Hepatocyte (in vitro differentiated cells): Measurements from ENCODE around the gene SMARCB1. TPM values are rescaled to one million over a fixed set of nuclear protein-coding genes. Genes with fewer than 3 reads are reported as not detected.

Experiments used
- DNase-seq: peaks from one replicate; pipeline ENCODE4 v3.0.0-alpha.2; 2016; ENCODE audit warnings: low spot score
- H2AFZ ChIP-seq: fragments of 200-600 bp; sonication (generic); 2 replicates; pipeline ENCODE4 v1.6.0; 2016; ENCODE audit warnings: antibody characterized with exemption, mild to moderate bottlenecking
- H3K27ac ChIP-seq: fragments of 200-600 bp; sonication (generic); 2 replicates; pipeline ENCODE4 v1.5.1; 2016; ENCODE audit warnings: mild to moderate bottlenecking
- H3K27me3 ChIP-seq: fragments of 200-600 bp; sonication (generic); 2 replicates; pipeline ENCODE4 v1.6.1; 2016
- H3K36me3 ChIP-seq: fragments of 200-600 bp; sonication (generic); replicated peaks from 2 replicates; pipeline ENCODE4 v1.5.1; 2016; ENCODE audit warnings: low read depth; ENCODE audit not compliant: insufficient read depth
- H3K4me1 ChIP-seq: fragments of 200-600 bp; sonication (generic); 2 replicates; pipeline ENCODE4 v1.5.1; 2016; ENCODE audit warnings: mild to moderate bottlenecking, moderate library complexity; ENCODE audit not compliant: insufficient read depth
- H3K4me2 ChIP-seq: fragments of 200-600 bp; sonication (generic); 2 replicates; pipeline ENCODE4 v1.6.0; 2016
- H3K4me3 ChIP-seq: fragments of 200-600 bp; sonication (generic); 2 replicates; pipeline ENCODE4 v1.5.1; 2016; ENCODE audit warnings: mild to moderate bottlenecking
- H3K79me2 ChIP-seq: fragments of 200-600 bp; sonication (generic); 2 replicates; pipeline ENCODE4 v1.6.0; 2017; ENCODE audit warnings: mild to moderate bottlenecking
- H3K9me2 ChIP-seq: fragments of 200-600 bp; sonication (generic); replicated peaks from 2 replicates; pipeline ENCODE4 v1.6.0; 2017; ENCODE audit warnings: mild to moderate bottlenecking; ENCODE audit not compliant: insufficient read depth
- H3K9me3 ChIP-seq: fragments of 200-600 bp; sonication (generic); 2 replicates; pipeline ENCODE4 v1.5.1; 2016; ENCODE audit warnings: low read depth, mild to moderate bottlenecking
- H4K20me1 ChIP-seq: fragments of 200-600 bp; sonication (generic); 2 replicates; pipeline ENCODE4 v1.6.0; 2016; ENCODE audit warnings: mild to moderate bottlenecking; ENCODE audit not compliant: insufficient read depth, poor library complexity, severe bottlenecking
- EZH2 ChIP-seq: fragments of 200-600 bp; sonication (generic); IDR thresholded peaks from 2 replicates; pipeline ENCODE4 v1.6.1; 2016; ENCODE audit warnings: antibody characterized with exemption, mild to moderate bottlenecking, borderline replicate concordance
- EZH2phosphoT487 ChIP-seq: fragments of 200-600 bp; sonication (generic); IDR thresholded peaks from one replicate; pipeline ENCODE4 v1.6.1; 2018; ENCODE audit warnings: antibody characterized with exemption, mild to moderate bottlenecking, low read depth, moderate library complexity; ENCODE audit not compliant: unreplicated experiment, severe bottlenecking
- WGBS: methylation state at CpG from one replicate; pipeline ENCODE4 v1.1.6; 2016; ENCODE audit warnings: low lambda C conversion rate; ENCODE audit errors: missing lambda C conversion rate; 5-methylcytosine and 5-hydroxymethylcytosine counted together
- polyA plus RNA-seq: library from polyadenylated mRNA; unstranded; fragments of >200 nt; fragmentation: Nextera tagmentation; extraction: Ambion mirVana; gene quantifications from 2 replicates; pipeline ENCODE4 v1.2.1, GENCODE V29; 2016
- total RNA-seq: library from RNA; depleted of rRNA; stranded (reverse); fragments of >200 nt; gene quantifications from 2 replicates; pipeline ENCODE4 v1.2.3, GENCODE V29; 2014
- TF ChIP-seq, protein P1 (sequence below): fragments of 200-600 bp; sonication (generic); IDR thresholded peaks from 2 replicates; pipeline ENCODE4 v1.5.1; 2016; ENCODE audit warnings: antibody characterized with exemption, mild to moderate bottlenecking; ENCODE audit not compliant: poor library complexity

The SMARCB1 gene
- total RNA-seq: 84.3 and 88.2 TPM in 2 replicates
- polyA plus RNA-seq: 103 and 120 TPM in 2 replicates

DNA sequence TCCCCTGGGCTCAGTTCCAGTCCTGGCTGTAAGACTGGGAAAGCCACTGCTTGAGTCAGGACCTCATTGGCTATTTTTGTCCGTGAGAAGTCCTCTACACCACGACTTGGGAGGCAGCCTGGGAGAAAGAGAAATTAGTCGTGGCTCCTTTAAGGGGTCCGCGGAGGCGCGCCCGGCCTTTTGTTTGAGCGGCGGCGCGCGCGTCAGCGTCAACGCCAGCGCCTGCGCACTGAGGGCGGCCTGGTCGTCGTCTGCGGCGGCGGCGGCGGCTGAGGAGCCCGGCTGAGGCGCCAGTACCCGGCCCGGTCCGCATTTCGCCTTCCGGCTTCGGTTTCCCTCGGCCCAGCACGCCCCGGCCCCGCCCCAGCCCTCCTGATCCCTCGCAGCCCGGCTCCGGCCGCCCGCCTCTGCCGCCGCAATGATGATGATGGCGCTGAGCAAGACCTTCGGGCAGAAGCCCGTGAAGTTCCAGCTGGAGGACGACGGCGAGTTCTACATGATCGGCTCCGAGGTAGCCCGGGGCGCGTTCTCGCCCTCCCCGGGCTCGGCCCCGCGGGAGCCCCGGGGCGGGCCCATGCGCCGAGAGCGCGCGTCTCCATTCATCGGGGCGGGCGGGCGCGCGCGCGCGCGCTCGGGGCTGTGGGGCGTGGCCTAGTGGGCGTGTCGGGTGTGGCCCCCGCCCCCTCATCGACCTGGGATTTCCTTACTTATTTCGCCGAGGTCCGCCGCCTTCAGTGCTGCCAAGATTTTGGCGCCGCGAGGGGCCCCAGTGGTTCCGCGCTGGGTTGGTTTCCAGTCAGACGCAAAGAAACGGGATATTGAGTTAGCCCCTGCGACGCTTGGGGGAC lies at the start of gene SMARCB1:
Gene SMARCB1, plus strand, starts transcription at position 215 of the 848 bp plus-strand sequence. Its CDS starts 204 bp downstream, at position 419.
- H3K9me3 ChIP-seq: no peaks in the 10 kb centered on the region
- TF ChIP-seq, protein P1, sequence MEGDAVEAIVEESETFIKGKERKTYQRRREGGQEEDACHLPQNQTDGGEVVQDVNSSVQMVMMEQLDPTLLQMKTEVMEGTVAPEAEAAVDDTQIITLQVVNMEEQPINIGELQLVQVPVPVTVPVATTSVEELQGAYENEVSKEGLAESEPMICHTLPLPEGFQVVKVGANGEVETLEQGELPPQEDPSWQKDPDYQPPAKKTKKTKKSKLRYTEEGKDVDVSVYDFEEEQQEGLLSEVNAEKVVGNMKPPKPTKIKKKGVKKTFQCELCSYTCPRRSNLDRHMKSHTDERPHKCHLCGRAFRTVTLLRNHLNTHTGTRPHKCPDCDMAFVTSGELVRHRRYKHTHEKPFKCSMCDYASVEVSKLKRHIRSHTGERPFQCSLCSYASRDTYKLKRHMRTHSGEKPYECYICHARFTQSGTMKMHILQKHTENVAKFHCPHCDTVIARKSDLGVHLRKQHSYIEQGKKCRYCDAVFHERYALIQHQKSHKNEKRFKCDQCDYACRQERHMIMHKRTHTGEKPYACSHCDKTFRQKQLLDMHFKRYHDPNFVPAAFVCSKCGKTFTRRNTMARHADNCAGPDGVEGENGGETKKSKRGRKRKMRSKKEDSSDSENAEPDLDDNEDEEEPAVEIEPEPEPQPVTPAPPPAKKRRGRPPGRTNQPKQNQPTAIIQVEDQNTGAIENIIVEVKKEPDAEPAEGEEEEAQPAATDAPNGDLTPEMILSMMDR: no peak
- TF ChIP-seq EZH2 (no peak), EZH2phosphoT487 (no peak)
- H3K4me3 ChIP-seq: peak within 1 kb of the TSS; percentile 91
- H4K20me1 ChIP-seq: peaks cover 46% of the 10 kb centered on the region
- H3K4me2 ChIP-seq: peak within 1 kb of the TSS; percentile 85
- peak within 1 kb of the TSS; percentile 77 for H2AFZ ChIP-seq
- no peaks in the 10 kb centered on the region for H3K27me3 ChIP-seq
- WGBS: 1% methylated on average over 67 of the region's 97 CpGs
- DNase-seq: peak; percentile 96
- H3K4me1 ChIP-seq: peaks cover 67% of the 10 kb centered on the region
- H3K79me2 ChIP-seq: peaks cover 48% of the 10 kb centered on the region
- no peaks in the 10 kb centered on the region for H3K9me2 ChIP-seq
- H3K27ac ChIP-seq: peak within 1 kb of the TSS; percentile 100
- no peaks in the 10 kb centered on the region for H3K36me3 ChIP-seq

DNA sequence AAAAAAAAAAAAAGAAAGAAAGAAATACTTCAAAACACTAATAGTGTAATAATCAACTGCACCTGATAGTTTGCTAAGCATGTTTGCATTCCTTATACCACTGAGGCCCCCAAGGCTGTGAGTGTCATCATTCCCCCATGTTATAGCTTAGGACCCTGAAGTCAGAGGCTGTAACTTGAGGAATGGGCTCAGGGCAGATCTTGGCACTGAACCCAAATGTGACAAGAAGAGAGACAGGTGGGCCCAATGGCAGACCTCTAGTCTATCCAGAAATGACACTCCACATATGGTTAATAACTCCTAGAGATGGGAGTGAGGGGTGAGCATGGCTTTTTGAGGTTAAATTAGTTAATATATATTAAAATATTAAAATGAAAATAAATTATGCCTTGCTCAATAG lies 49.1 kb upstream of the SMARCB1 start:
- no peaks in the 10 kb centered on the region for H3K4me1 ChIP-seq
- no peaks in the 10 kb centered on the region for H4K20me1 ChIP-seq
- H3K36me3 ChIP-seq: no peaks in the 10 kb centered on the region
- H2AFZ ChIP-seq: no peak overlapping the region
- TF ChIP-seq, protein P1: no peak
- no peak for TF ChIP-seq EZH2
- TF ChIP-seq EZH2phosphoT487: no peak
- no peaks in the 10 kb centered on the region for H3K27me3 ChIP-seq
- H3K4me2 ChIP-seq: no peak overlapping the region
- no peak for DNase-seq
- no peaks in the 10 kb centered on the region for H3K79me2 ChIP-seq
- no peaks in the 10 kb centered on the region for H3K9me3 ChIP-seq
- no peak overlapping the region for H3K4me3 ChIP-seq
- no peaks in the 10 kb centered on the region for H3K9me2 ChIP-seq
- no peak overlapping the region for H3K27ac ChIP-seq

DNA sequence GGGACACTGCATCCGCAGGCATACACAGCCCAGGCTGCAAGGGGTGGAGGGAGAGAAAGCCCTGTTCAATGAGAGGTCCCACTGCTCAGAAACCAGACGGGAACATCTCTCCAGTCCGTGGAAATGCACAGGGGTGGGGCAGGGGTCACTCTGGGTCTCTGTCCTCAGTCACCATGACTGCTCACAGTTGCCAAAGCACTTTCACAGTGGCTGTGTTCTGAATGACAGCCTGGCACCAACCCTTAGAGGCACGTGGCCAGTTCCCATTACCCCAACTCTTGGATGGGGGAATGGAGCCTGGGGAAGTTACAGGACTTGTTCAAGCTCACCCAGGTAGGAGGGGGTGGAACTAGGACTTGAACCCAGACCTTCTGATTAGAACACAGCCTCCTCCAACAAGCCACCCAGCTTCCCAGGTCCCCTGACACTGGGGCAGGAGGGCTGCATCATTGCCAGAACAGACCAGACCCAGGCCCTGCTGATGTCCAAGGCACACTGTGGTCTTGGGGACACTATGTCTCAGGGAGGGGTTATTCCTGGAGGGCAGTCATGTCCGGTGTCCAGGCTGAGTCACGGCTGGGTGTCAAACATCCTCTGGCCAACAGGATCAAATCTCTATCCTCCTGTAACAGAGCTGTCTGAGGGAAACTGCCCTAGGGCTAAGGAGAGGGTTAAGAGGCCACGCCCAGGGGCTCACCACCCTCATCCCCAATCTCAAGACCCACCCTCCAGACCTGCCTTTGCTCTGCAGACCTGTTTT lies 44.1 kb upstream of the SMARCB1 start:
- no peaks in the 10 kb centered on the region for H4K20me1 ChIP-seq
- H3K4me2 ChIP-seq: no peak overlapping the region
- TF ChIP-seq EZH2 (no peak), EZH2phosphoT487 (no peak)
- TF ChIP-seq, protein P1: no peak
- H3K9me2 ChIP-seq: no peaks in the 10 kb centered on the region
- H3K79me2 ChIP-seq: peaks cover 9% of the 10 kb centered on the region
- H2AFZ ChIP-seq: no peak overlapping the region
- H3K4me1 ChIP-seq: no peaks in the 10 kb centered on the region
- H3K36me3 ChIP-seq: no peaks in the 10 kb centered on the region
- no peak for DNase-seq
- no peak overlapping the region for H3K4me3 ChIP-seq
- 93% methylated on average over 7 of the region's 7 CpGs for WGBS
- no peaks in the 10 kb centered on the region for H3K27me3 ChIP-seq
- no peaks in the 10 kb centered on the region for H3K9me3 ChIP-seq
- H3K27ac ChIP-seq: no peak overlapping the region
